Raji (cell line): ENCODE measurements around the gene MYLIP.

ENCODE experiments used
- POLR2A ChIP-seq: IDR thresholded peaks from 2 replicates; pipeline ENCODE4 v1.6.1; 2011; ENCODE audit warnings: low read depth, low read length, control low read depth; ENCODE audit not compliant: insufficient read depth

Gene MYLIP

GRCh38 chr6:16153211-16153820, 24.4 kb downstream of the MYLIP start:
- TF ChIP-seq POLR2A, result no peak

DNA sequence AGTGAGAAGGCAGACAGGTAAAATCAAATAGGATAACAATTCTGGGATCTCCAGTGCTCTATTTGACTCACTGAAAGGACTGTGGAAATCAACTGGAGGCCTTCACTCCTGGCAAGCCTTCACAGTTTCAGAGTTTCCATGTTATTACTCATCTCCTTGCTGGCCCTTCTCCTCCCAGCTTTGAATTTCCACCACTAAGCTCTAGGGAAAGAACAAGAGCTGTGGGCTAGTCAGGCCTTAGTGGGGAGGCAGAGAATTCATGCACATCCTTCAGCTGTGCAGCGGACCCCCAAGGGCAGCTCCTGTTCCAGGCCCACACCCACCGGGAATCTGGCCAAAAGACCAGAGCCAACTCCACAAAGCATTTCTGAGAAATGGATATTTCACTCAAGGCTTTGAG, 26.0 kb downstream of the MYLIP start:
- TF ChIP-seq POLR2A, result no peak

DNA sequence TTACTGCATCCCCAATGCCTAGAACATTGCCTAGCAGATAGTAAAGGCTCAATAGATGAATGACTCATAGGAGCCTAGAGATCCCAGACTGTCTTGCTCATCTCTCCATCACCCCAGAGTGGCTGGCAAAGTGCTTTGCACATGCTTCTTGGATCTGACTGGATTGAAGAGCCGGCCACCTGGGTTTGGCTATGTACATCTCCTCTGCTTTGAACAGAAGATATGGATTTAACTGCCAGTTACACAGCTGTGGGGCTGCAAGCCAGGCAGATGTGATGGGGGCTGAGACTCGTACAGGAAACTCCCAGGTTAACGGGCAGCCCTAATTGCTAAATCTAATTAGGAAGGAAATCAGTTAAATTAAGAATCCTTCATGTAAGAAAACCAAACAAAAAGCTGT, 28.6 kb downstream of the MYLIP start:
- no peak for TF ChIP-seq POLR2A

DNA sequence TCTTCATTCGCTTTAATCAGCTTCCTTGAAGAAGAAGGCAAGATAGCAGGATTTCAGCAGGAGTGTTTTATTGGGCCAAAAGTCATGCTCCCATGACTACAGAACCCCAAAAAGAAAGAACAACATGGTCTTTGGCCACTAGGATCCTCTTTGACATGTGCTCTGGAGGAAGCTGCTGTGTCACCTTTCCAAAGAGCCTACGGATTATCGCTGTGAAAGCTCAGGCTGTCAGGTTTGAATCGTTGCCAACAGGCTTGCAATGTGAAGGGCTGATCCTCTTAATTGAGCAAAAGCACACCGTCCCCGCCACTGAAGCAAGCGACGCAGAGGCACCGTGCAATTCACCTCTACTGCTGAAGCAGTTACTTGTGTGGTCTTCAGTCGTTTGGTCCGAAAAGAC, 29.0 kb downstream of the MYLIP start:
- TF ChIP-seq POLR2A, result no peak

GRCh38 chr6:16158943-16159557, 30.2 kb downstream of the MYLIP start:
- no peak for TF ChIP-seq POLR2A

DNA sequence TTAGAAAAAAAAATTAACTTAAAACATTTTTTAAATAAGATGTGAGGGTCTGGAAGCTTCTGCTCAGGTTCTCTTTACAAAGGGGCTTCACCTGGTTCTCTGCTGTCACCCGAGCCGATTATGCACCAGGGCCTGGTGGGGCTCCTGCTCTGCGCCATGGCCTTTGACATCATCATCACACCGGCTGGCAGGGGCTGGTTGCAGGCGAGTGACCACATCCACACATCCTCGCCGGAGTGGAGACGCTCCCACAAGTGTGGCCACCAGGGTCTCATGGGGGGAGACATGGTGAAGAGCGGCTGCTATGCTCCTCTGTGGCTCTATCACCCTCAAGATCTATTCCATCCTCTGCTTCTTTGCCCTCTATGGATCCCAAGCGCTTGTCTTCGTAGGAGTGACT, 31.9 kb downstream of the MYLIP start:
- TF ChIP-seq POLR2A, result no peak

- no peak for TF ChIP-seq POLR2A
Observed at GRCh38 chr6:16162003-16162402, 33.1 kb downstream of the MYLIP start.

- no peak for TF ChIP-seq POLR2A
Observed at GRCh38 chr6:16163066-16163465, 34.2 kb downstream of the MYLIP start.

DNA sequence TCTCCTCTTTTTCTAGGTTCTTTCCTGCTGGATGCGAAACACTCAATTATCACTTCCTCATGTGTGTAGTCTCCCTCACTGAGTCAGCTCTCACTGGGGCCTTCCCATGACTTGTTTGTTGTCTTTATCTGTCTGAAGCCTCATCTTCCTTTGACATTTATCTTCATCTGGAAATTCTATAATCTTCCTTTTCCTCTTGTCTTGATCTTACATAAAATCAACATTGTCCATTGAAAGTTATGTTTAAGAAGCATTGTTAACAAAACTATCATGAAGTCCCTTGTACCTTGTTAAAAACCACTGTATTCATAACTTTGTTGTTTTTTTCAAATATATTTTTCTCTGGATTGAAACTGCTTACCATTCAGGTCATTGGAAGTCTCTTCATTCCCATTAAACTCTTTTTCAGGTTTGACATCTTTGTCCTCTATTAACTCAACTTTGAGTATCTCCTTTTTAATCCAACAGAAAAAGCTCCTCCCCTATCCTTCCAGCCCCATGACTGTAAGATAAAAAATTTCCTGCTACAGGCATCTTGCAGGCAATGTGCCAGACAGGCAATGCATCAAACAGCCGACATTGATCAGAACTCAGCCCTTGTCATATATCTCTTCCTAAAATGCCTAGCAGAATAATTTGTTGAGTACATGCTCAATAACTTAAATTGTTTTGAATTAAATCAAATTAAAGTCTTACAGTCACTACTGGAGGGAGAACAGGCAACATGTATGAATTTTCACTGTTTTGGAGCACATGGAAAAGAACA, 34.8 kb downstream of the MYLIP start:
- TF ChIP-seq POLR2A, result no peak

DNA sequence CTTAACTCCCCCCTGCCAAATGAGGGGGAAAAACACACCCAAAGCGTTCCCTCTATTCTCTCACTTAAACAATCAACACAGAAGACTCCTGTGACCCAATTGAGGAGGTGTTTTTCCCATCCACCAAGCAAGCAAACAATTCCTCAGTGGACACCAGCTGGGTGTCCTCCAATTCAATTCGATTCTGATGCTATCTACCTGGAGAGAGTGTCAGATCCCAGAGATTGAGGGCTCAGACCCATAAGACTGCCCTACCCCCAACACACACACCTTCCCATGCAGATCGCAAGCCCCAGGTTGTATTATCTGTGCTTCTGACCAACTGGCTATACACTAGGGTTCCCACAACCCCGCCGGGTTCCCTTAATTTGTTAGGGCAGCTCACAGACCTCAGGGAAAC, 36.8 kb downstream of the MYLIP start:
- TF ChIP-seq POLR2A, result no peak

DNA sequence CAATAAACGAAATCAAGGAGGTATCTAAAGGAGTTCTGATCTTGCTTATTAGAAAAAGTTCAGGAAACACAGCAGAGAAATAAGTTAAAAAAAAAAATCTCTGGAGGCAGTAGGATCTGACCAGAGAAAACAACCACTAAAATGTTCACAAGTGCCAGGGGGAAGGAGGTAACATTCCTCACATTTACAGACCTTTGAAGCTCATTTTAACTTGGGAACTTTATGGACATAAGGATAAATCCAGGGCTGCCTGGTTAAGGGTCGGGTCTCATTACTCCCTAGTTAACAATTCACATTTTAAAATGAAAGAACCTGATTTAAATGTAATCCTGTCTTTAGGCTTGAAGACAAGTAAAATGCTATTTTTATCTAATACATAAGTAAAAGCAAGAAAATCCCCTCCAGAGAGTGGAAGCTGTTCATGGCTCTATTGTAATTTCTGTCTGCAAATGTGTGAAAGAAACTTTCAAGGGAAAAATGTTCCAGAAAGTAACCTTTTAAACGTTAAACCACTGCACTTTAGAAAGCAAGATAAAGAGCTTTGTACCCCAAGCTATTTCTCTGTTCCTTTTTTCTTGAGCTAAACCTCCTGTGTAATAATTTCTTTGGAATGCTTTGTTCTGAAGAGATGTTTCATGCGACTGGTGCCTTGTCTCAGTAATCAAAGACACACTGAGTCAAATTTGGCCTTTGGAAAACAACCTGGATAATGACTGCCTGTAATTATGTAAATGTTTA, 38.2 kb downstream of the MYLIP start:
- TF ChIP-seq POLR2A, result no peak

DNA sequence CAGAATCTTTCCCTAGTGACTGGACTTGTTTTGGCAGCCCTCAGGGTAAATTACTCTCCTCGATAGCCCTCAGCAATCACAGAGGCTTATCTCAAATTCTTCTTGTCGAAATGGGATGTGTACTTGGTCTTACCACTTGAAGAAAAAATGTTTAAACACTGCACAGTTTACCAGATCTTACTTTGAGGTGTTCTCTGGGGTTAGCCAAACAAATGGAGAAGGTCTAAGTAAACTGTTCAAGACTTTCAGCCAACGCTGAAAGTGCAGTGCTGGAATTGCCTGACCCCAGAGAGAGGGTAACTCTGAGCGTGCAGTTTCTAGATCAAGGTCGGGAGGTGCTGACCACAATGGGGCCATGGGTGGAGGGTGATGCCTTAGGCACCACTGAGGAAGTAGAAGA, 39.2 kb downstream of the MYLIP start:
- TF ChIP-seq POLR2A, result no peak

- no peak for TF ChIP-seq POLR2A
Observed at GRCh38 chr6:16168858-16169257, 40.0 kb downstream of the MYLIP start.

GRCh38 chr6:16171400-16171799, 42.5 kb downstream of the MYLIP start:
- no peak for TF ChIP-seq POLR2A

- TF ChIP-seq POLR2A, result no peak
Observed at GRCh38 chr6:16173167-16173940, 44.5 kb downstream of the MYLIP start.
